NCI-H446 treated with DMSO at 0.1 percent for 48 hours (cell line): ENCODE results near the gene B9D1.

Source experiments
- DNase-seq: peaks from one replicate; lab custom pipeline; 2025; lab: John Stamatoyannopoulos, UW

The B9D1 gene

GRCh38 chr17:19303367-19303776 lies 59.2 kb downstream of the B9D1 start:
- no peak for DNase-seq

GRCh38 chr17:19302791-19303331 lies 59.7 kb downstream of the B9D1 start:
- no peak for DNase-seq

GRCh38 chr17:19301973-19302372 lies 60.5 kb downstream of the B9D1 start:
- DNase-seq: no peak

- no peak for DNase-seq
These were observed 61.1 kb downstream of the B9D1 start for GRCh38 chr17:19301274-19301951.

- DNase-seq: no peak
These were observed 62.7 kb downstream of the B9D1 start for GRCh38 chr17:19299866-19300265.

- DNase-seq: no peak
These were observed 63.2 kb downstream of the B9D1 start for GRCh38 chr17:19299214-19299747.

GRCh38 chr17:19298569-19299213 lies 63.8 kb downstream of the B9D1 start:
- no peak for DNase-seq

GRCh38 chr17:19296786-19297778 lies 65.4 kb downstream of the B9D1 start:
- no peak for DNase-seq

- DNase-seq: no peak
These were observed 66.9 kb downstream of the B9D1 start for GRCh38 chr17:19295473-19296135.

GRCh38 chr17:19294443-19294842 lies 68.1 kb downstream of the B9D1 start:
- no peak for DNase-seq
